Testis (tissue), 3 donors: ENCODE results near the gene GATAD2B. TPM values are rescaled to one million over a fixed set of nuclear protein-coding genes. Genes with fewer than 3 reads are reported as not detected.

Source experiments
- DNase-seq: peaks from one replicate; pipeline ENCODE4 v3.0.0-alpha.2; 2019
- H3K27ac ChIP-seq, 2 donors: fragments of 200-600 bp; sonication (generic); one replicate each; pipeline ENCODE4 v1.5.1; 2019
- H3K27me3 ChIP-seq: fragments of 200-600 bp; sonication (generic); one replicate; pipeline ENCODE4 v1.5.1; 2019
- H3K36me3 ChIP-seq: fragments of 200-600 bp; sonication (generic); one replicate; pipeline ENCODE4 v1.5.1; 2017; ENCODE audit warnings: low read depth; ENCODE audit errors: missing control alignments
- H3K4me1 ChIP-seq: fragments of 200-600 bp; sonication (generic); one replicate; pipeline ENCODE4 v1.5.1; 2019
- H3K4me3 ChIP-seq, 2 donors: fragments of 200-600 bp; sonication (generic); one replicate each; pipeline ENCODE4 v1.5.1; 2017 to 2019
- H3K9me3 ChIP-seq: fragments of 200-600 bp; sonication (generic); one replicate; pipeline ENCODE4 v1.5.1; 2017
- POLR2A ChIP-seq: fragments of 450-650 bp; IDR thresholded peaks from one replicate; pipeline ENCODE4 v1.6.1; 2017; ENCODE audit warnings: antibody characterized with exemption, mild to moderate bottlenecking, moderate library complexity
- WGBS, 2 donors: methylation state at CpG; one replicate each; pipeline ENCODE4 v1.1.5; 2018; 5-methylcytosine and 5-hydroxymethylcytosine counted together
- intact Hi-C: fragments of 100-400 bp; cut with DNase I; formaldehyde crosslinking; loops from one replicate; pipeline ENCODE4 v1.15.1; 2023; ENCODE audit warnings: low total_unique reads
- polyA plus RNA-seq: library from polyadenylated mRNA; stranded (reverse); fragments of 350-450 nt; fragmentation: Illumina TruSeq; extraction: RNeasy Lipid Tissue Mini Kit (QIAGEN cat#74804); gene quantifications from one replicate; pipeline ENCODE4 v1.2.3, GENCODE V29; 2014; ENCODE audit warnings: low read depth, low replicate concordance; ENCODE audit not compliant: insufficient read depth
- total RNA-seq, 2 donors: library from RNA; depleted of rRNA; stranded (reverse); fragments of >200 nt; gene quantifications; one replicate each; pipeline ENCODE4 v1.2.3, GENCODE V29; 2016
- TF ChIP-seq, protein P1 (sequence below), 3 experiments: fragments of 450-650 bp in 2 of 3; fragments of 200-600 bp in 1 of 3; sonication (generic) in 1 of 3; IDR thresholded peaks; one replicate each; pipeline ENCODE4 v1.5.1; 2016 to 2019; ENCODE audit warnings: antibody characterized with exemption in 3 of 3, mild to moderate bottlenecking in 2 of 3, moderate library complexity in 1 of 3

The GATAD2B gene
- total and polyA plus RNA-seq, 3 donors from 2014 or later = 26.5 to 37.4 (median 32.1) TPM

DNA sequence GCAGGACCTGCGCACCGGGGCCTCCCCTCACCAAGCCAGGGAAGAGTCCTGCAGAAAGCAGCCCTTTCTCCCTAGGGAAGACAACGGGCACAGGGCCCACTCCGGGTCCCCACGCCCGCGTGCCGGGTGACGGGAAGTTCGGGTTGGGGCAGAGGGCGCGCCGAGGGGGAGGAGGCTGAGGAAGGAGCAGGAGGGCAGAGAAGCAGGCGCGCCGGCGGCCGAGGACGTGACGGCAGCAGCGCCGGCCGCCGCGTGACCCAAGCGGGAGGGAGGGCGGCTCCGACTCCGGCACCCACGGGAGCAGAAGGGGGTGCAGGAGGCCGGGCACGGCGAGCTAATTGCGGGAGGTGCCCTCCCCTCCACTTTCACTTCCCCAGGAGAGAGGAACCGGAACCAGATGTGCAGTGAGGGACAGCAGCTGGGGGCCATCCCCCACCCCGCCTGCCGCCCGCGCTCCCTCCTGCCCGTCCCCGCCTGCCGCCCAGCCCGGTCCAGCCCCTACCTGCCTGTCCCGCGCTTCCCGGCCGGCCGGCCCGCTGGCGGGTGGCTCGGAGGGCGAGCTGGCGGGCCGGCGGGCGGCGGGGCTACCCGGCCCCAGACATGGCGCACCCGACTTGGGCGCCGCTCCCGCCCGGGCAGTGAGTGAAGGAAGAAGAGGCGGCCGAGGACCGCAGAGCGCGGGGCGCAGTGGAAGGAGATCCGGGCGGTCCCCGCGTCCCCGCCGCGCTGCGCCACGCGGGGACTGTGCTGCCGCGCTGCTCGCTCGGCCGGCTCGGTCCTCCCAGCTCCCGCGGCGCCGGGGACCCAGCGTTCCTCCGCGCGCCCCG is 23.2 kb upstream of the GATAD2B start:
- H3K36me3 ChIP-seq = no peaks in the 10 kb centered on the region
- no peak for TF ChIP-seq POLR2A
- TF ChIP-seq, protein P1, sequence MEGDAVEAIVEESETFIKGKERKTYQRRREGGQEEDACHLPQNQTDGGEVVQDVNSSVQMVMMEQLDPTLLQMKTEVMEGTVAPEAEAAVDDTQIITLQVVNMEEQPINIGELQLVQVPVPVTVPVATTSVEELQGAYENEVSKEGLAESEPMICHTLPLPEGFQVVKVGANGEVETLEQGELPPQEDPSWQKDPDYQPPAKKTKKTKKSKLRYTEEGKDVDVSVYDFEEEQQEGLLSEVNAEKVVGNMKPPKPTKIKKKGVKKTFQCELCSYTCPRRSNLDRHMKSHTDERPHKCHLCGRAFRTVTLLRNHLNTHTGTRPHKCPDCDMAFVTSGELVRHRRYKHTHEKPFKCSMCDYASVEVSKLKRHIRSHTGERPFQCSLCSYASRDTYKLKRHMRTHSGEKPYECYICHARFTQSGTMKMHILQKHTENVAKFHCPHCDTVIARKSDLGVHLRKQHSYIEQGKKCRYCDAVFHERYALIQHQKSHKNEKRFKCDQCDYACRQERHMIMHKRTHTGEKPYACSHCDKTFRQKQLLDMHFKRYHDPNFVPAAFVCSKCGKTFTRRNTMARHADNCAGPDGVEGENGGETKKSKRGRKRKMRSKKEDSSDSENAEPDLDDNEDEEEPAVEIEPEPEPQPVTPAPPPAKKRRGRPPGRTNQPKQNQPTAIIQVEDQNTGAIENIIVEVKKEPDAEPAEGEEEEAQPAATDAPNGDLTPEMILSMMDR (IDR thresholded peaks at IDR 0.05) = no peak
- intact Hi-C loops = loop anchor here (10.0 kb wide), 1 partner anchor 151 kb away; no protein-coding TSS in a partner anchor
- peak overlapping the region; percentile 84 to 98 for H3K27ac ChIP-seq
- H3K27me3 ChIP-seq = no peaks in the 10 kb centered on the region
- DNase-seq = peak; percentile 83
- WGBS, 2 donors = 0 to 1% methylated on average over 5 to 93 of the region's 95 CpGs
- H3K4me1 ChIP-seq = peaks cover 17% of the 10 kb centered on the region
- peak overlapping the region; percentile 65 to 98 for H3K4me3 ChIP-seq
- no peaks in the 10 kb centered on the region for H3K9me3 ChIP-seq

DNA sequence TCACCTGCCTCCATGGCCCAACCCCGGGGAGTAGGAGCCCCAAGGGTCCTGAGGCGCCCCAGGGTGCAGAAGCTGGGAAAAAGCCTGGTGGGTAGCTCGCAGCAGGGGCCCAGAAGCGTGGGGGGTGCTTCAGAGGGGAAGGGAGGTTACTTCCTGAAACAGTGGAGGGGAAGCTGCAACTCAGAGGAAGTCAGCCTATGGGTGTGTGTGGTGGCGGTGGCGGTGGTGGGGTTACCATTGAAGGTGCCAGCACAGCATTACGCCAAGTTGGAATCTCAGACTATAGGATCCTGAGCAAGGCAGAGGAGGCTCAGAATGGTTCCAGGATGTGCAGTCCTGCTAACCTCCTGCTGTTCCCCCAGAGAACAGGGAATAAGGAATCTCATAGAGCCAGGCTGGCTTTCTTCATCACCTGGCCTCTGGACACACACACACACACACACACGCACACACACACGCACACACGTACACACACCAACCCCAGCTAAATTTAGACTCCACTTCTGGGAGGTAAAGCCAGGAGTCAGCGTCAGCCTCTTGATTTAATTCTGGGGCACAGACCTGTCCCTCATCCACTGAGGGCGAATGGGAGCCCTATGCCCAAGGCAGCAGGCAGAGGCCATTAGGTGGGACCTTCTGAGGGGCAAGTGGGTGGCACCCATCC is 22.5 kb upstream of the GATAD2B start:
- H3K27ac ChIP-seq = peak overlapping the region; percentile 84 to 98
- 23 to 34% methylated on average over 6 to 12 of the region's 12 CpGs for WGBS, 2 donors
- no peak for TF ChIP-seq POLR2A
- TF ChIP-seq, protein P1 (IDR thresholded peaks at IDR 0.05) = no peak
- peak overlapping the region; percentile 65 to 98 for H3K4me3 ChIP-seq
- intact Hi-C loops = loop anchor here (10.0 kb wide), 1 partner anchor 150 kb away; no protein-coding TSS in a partner anchor
- DNase-seq = peak; percentile 36
- H3K36me3 ChIP-seq = no peaks in the 10 kb centered on the region
- no peaks in the 10 kb centered on the region for H3K9me3 ChIP-seq
- H3K4me1 ChIP-seq = peaks cover 17% of the 10 kb centered on the region
- no peaks in the 10 kb centered on the region for H3K27me3 ChIP-seq

DNA sequence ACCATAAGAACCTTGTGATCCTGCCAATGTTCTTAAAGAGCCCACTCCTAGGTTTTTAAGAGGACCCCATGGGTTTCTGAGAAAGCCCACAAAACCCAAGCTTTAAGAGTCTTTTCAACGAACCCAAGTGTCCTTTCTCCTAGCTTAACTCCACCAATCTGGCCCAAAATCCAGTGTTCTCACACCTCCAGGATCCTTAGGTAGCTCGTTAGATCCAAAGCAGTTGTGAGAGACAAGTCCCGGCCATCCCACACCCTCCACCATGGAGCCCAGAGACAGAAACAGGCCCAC is 22.0 kb upstream of the GATAD2B start:
- DNase-seq = no peak
- TF ChIP-seq, protein P1 (IDR thresholded peaks at IDR 0.05) = no peak
- TF ChIP-seq POLR2A = no peak
- no peaks in the 10 kb centered on the region for H3K36me3 ChIP-seq
- WGBS, 2 donors = 66 to 88% methylated on average over 2 to 3 of the region's 3 CpGs
- H3K27ac ChIP-seq = peak overlapping the region; percentile 84 to 98
- H3K4me3 ChIP-seq = peak overlapping the region in 1 of 2 donors; percentile 65
- peaks cover 17% of the 10 kb centered on the region for H3K4me1 ChIP-seq
- no peaks in the 10 kb centered on the region for H3K9me3 ChIP-seq
- H3K27me3 ChIP-seq = no peaks in the 10 kb centered on the region
- intact Hi-C loops = loop anchor here (10.0 kb wide), 1 partner anchor 150 kb away; no protein-coding TSS in a partner anchor

DNA sequence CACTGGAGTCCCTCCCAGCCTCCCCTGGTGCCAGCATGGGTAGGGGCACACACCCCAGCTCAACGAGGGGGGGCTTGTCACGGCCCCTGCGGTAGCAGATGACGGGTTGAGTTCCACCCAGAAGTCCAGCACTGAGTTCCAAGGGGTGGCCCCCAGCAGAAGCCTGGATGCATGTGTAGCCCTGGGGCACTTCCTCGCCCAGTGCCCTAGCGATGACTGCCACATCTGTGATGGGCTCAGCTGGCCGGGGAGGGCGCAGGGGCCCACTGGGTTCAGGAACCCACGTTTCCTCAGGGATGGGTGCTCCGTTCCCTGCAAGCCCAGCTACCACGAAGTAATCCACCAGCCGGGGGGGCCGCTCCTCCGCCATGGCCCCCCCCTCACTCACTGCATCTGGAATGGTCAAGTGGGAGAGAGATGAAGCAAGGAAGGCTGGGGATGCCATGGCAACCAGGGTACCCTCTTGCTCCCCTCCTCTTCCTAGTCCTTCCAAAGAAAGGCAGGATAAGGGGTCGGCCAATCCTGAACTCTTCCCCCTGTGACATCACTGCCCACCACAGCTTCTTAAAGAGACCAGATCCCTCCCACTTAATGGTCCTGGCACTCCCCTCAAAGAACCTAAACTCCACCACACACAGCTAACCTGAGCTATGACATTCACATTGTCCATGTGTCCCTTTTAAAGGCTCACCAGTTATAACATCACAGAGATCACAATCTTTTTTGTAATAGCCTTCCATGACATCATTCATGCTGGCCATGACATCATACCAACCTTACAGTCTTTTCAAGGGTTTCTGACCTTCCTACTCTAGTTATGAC is 21.4 kb upstream of the GATAD2B start:
- DNase-seq = no peak
- Histone ChIP-seq H3K9me3 (no peaks in the 10 kb centered on the region), H3K27me3 (no peaks in the 10 kb centered on the region), H3K4me1 (peaks cover 17% of the 10 kb centered on the region), H3K36me3 (no peaks in the 10 kb centered on the region), H3K27ac (peak overlapping the region; percentile 84 to 98), H3K4me3 (no peak overlapping the region)
- intact Hi-C loops = loop anchor here (10.0 kb wide), 1 partner anchor 149 kb away; no protein-coding TSS in a partner anchor
- 86% methylated on average over 10 to 15 of the region's 15 CpGs for WGBS, 2 donors
- no peak for TF ChIP-seq POLR2A
- TF ChIP-seq, protein P1 (IDR thresholded peaks at IDR 0.05) = no peak
